NCI-H146 treated with DMSO at 0.1 percent for 48 hours (cell line): ENCODE data around the gene GMDS.

Experiments used
- DNase-seq: peaks from one replicate; lab custom pipeline; 2025; ENCODE audit not compliant: unreplicated experiment; lab: John Stamatoyannopoulos, UW

Gene GMDS

GRCh38 chr6:1584996-1585668, 660.3 kb downstream of the GMDS start:
- no peak for DNase-seq

- DNase-seq = no peak
Measured at GRCh38 chr6:1584146-1584545, 661.3 kb downstream of the GMDS start.

GRCh38 chr6:1581120-1581991, 664.0 kb downstream of the GMDS start:
- no peak for DNase-seq

GRCh38 chr6:1580585-1580984, 664.8 kb downstream of the GMDS start:
- no peak for DNase-seq

- no peak for DNase-seq
Measured at GRCh38 chr6:1580109-1580508, 665.3 kb downstream of the GMDS start.

- DNase-seq = no peak
Measured at GRCh38 chr6:1579096-1579495, 666.3 kb downstream of the GMDS start.

GRCh38 chr6:1577896-1578745, 667.3 kb downstream of the GMDS start:
- no peak for DNase-seq

- no peak for DNase-seq
Measured at GRCh38 chr6:1577146-1577680, 668.2 kb downstream of the GMDS start.

- DNase-seq = no peak
Measured at GRCh38 chr6:1576711-1577110, 668.7 kb downstream of the GMDS start.

- DNase-seq = no peak
Measured at GRCh38 chr6:1576166-1576565, 669.2 kb downstream of the GMDS start.

GRCh38 chr6:1575210-1576041, 670.0 kb downstream of the GMDS start:
- no peak for DNase-seq

- no peak for DNase-seq
Measured at GRCh38 chr6:1574890-1575209, 670.6 kb downstream of the GMDS start.

- DNase-seq = no peak
Measured at GRCh38 chr6:1574083-1574761, 671.2 kb downstream of the GMDS start.
